ENCODE data around the gene CRTC1. TPM values are rescaled to one million over a fixed set of nuclear protein-coding genes. Genes with fewer than 3 reads are reported as not detected.

CRTC1 gene
- polyA plus RNA-seq, 6 donors from 2014 or later: 1.4 to 2.4 (median 1.4) TPM; not detected in 1

DNA sequence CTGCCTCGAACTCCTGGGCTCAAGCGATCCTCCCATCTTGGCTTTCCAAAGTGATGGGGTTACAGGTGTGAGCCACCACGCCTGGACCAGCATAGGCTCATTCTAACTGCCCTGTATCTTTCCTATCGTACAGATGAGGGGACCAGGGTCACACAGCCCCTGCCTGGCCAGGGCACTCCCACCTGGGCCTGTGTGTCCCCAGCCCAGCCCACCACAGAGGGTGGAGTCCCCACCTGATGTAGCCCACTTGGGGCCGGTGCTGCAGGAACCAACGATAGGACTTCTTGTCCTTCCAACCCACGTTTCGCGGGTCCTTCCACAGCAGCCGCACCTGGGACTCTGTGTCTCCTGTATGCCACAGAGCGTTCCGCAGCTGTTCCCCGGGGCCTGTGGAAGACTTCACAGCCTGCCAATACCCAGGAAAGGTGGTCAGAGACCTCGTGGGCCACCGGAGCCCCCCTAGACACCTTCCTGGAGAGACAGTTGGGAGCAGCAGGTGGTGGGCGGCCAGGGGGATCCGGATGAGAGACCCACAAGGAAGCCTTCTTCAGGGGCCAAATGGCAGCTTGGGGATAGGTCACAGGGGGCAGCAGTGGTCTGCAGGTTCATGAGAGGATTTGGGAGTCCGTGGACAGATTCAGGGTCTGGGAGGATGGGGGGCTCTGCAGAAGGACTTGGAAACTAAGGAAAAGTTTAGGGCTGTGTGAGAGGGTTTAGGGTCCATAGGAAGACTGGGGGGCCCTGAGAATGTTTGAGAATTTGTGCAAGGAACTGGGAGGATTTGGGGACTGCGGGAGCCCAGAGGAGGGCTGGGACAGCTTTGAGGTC lies 100.7 kb downstream of the CRTC1 start:
- peak overlapping the region in 2 of 8 donors; percentile 23 to 30 for H3K4me3 Mint-ChIP-seq
- DNase-seq: no peak
- H3K9me3 Mint-ChIP-seq: peaks cover 0 to 1% (median 0%) of the 10 kb centered on the region in 7 donors
- peak overlapping the region in 2 of 6 donors; percentile 21 to 41 for H3K27ac Mint-ChIP-seq
- no peaks in the 10 kb centered on the region for H3K36me3 Mint-ChIP-seq
- peaks cover 16 to 51% (median 49%) of the 10 kb centered on the region in 3 donors for H3K27me3 Mint-ChIP-seq
- no peak for ATAC-seq (ENCODE audit: low read depth in 2 of 2)
- H3K4me1 Mint-ChIP-seq: peaks cover 37 to 54% (median 43%) of the 10 kb centered on the region in 3 donors

DNA sequence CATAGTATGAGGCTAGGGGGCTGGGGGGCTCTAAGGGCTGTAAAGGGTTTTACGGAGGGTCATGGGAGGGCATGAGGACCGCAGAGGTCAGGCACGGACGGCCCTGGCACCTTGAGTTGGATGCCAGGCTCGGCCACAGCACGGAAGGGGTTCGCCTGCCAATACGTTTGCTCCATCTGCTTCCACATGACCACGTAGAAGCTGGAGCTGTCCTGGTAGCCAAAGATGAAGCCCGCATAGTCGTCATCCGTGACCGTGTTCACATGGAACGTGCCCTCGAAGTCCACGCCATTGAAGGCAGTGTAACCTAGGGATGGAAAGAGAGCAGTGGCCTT lies 101.3 kb downstream of the CRTC1 start:
- no peaks in the 10 kb centered on the region for H3K36me3 Mint-ChIP-seq
- DNase-seq (no peak), ATAC-seq (ENCODE audit: low read depth in 2 of 2) (no peak)
- H3K27ac Mint-ChIP-seq: peak overlapping the region in 2 of 6 donors; percentile 21 to 44
- peaks cover 42 to 59% (median 49%) of the 10 kb centered on the region in 3 donors for H3K4me1 Mint-ChIP-seq
- H3K9me3 Mint-ChIP-seq: peaks cover 0 to 1% (median 0%) of the 10 kb centered on the region in 7 donors
- H3K27me3 Mint-ChIP-seq: peaks cover 19 to 56% (median 55%) of the 10 kb centered on the region in 3 donors
- peak overlapping the region in 1 of 8 donors; percentile 23 for H3K4me3 Mint-ChIP-seq

GRCh38 chr19:18785179-18786124 lies 102.0 kb downstream of the CRTC1 start:
- H3K9me3 Mint-ChIP-seq: peaks cover 0 to 2% (median 0%) of the 10 kb centered on the region in 7 donors
- H3K27ac Mint-ChIP-seq: peak overlapping the region in 1 of 6 donors; percentile 74
- DNase-seq (peak; percentile 24), ATAC-seq (ENCODE audit: low read depth in 2 of 2) (peak; percentile 36 to 44)
- H3K36me3 Mint-ChIP-seq: peaks cover 0 to 6% of the 10 kb centered on the region in 2 donors
- H3K27me3 Mint-ChIP-seq: peaks cover 24 to 63% (median 62%) of the 10 kb centered on the region in 3 donors
- H3K4me1 Mint-ChIP-seq: peaks cover 49 to 66% (median 54%) of the 10 kb centered on the region in 3 donors
- peak overlapping the region; percentile 8 to 70 (median 60) for H3K4me3 Mint-ChIP-seq

GRCh38 chr19:18788529-18789421 lies 105.3 kb downstream of the CRTC1 start:
- H3K27ac Mint-ChIP-seq: peak overlapping the region in 4 of 6 donors; percentile 61 to 79 (median 66)
- peak overlapping the region; percentile 77 to 95 (median 91) for H3K4me3 Mint-ChIP-seq
- H3K36me3 Mint-ChIP-seq: peaks cover 0 to 9% of the 10 kb centered on the region in 2 donors
- peaks cover 37 to 88% (median 79%) of the 10 kb centered on the region in 3 donors for H3K27me3 Mint-ChIP-seq
- peaks cover 0 to 8% (median 0%) of the 10 kb centered on the region in 7 donors for H3K9me3 Mint-ChIP-seq
- ATAC-seq (ENCODE audit: low read depth in 2 of 2): no peak
- DNase-seq: no peak
- peaks cover 47 to 62% (median 53%) of the 10 kb centered on the region in 3 donors for H3K4me1 Mint-ChIP-seq

GRCh38 chr19:18789422-18789869 lies 106.0 kb downstream of the CRTC1 start:
- H3K9me3 Mint-ChIP-seq: peaks cover 0 to 8% (median 0%) of the 10 kb centered on the region in 7 donors
- H3K4me1 Mint-ChIP-seq: peaks cover 44 to 56% (median 50%) of the 10 kb centered on the region in 3 donors
- H3K36me3 Mint-ChIP-seq: peaks cover 0 to 9% of the 10 kb centered on the region in 2 donors
- peak overlapping the region; percentile 80 to 95 (median 91) for H3K4me3 Mint-ChIP-seq
- H3K27me3 Mint-ChIP-seq: peaks cover 37 to 87% (median 79%) of the 10 kb centered on the region in 3 donors
- ATAC-seq (ENCODE audit: low read depth in 2 of 2) (no peak), DNase-seq (no peak)
- H3K27ac Mint-ChIP-seq: peak overlapping the region in 2 of 6 donors; percentile 64 to 79

DNA sequence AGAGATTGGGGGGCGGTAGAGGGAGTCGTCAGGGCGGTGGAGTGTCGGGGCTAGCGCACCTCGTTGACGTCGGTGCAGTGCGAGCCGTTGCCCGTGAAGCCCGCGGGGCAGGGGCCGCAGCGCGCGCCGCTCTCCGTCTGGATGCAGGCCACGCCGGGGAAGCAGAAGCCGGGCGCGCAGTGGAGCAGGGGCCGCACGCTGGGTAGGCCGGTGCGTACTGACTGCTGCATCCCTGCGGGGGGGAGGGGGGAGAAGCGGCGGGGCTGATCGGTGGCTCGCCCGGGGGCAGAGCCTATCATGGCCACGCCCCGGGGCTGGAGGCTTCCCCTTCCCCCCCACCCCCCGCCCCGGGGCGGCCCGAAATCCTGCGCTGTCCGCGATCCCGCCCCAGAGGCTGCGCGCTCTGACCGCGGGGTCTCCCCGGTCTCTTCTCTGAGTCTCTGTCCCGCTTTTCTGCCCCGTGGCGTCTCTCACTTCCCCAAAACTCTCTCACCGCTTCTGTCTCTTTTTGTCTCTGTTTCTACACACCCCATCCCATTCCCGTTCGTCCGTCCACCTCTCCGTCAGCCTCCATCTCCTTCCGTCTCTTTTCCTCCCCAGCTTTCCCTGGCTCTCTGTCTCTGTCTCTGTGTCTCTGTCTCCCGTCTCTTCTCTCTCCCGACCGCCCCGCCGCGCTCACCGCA lies 106.5 kb downstream of the CRTC1 start:
- Mint-ChIP-seq H3K4me3 (peak overlapping the region; percentile 84 to 95 (median 94)), H3K27me3 (peaks cover 37 to 81% (median 73%) of the 10 kb centered on the region in 3 donors), H3K36me3 (peaks cover 0 to 9% of the 10 kb centered on the region in 2 donors), H3K4me1 (peaks cover 41 to 52% (median 45%) of the 10 kb centered on the region in 3 donors), H3K9me3 (peaks cover 0 to 8% (median 0%) of the 10 kb centered on the region in 7 donors), H3K27ac (peak overlapping the region in 4 of 6 donors; percentile 79 to 91 (median 82))
- DNase-seq: peak; percentile 38
- peak; percentile 53 to 66 for ATAC-seq (ENCODE audit: low read depth in 2 of 2)

- peak within 1 kb of the TSS in 5 of 6 donors; percentile 47 to 91 (median 81) for H3K27ac Mint-ChIP-seq
Measured at GRCh38 chr19:18790566-18791314, 107.3 kb downstream of the CRTC1 start, which contains the start of gene COMP. Gene COMP (minus strand): TSS chr19:18791305. CDS start chr19:18791269, 36 bp downstream.

GRCh38 chr19:18791315-18791678 lies 107.8 kb downstream of the CRTC1 start:
- Mint-ChIP-seq H3K36me3 (peaks cover 0 to 9% of the 10 kb centered on the region in 2 donors), H3K27ac (peak overlapping the region in 1 of 6 donors; percentile 47), H3K9me3 (peaks cover 0 to 8% (median 0%) of the 10 kb centered on the region in 7 donors), H3K4me1 (peaks cover 31 to 40% (median 35%) of the 10 kb centered on the region in 3 donors), H3K27me3 (peaks cover 37 to 68% (median 60%) of the 10 kb centered on the region in 3 donors), H3K4me3 (peak overlapping the region in 5 of 8 donors; percentile 34 to 95 (median 66))
- ATAC-seq (ENCODE audit: low read depth in 2 of 2) (no peak), DNase-seq (no peak)

More at GRCh38 chr19:18790566-18791314, 107.3 kb downstream of the CRTC1 start, which contains the start of gene COMP:
- peaks cover 0 to 9% of the 10 kb centered on the region in 2 donors for H3K36me3 Mint-ChIP-seq
- ATAC-seq (ENCODE audit: low read depth in 2 of 2) (peak; percentile 46 to 49), DNase-seq (no peak)
- peak within 1 kb of the TSS; percentile 84 to 95 (median 94) for H3K4me3 Mint-ChIP-seq
- H3K27me3 Mint-ChIP-seq: peaks cover 37 to 74% (median 66%) of the 10 kb centered on the region in 3 donors
- H3K4me1 Mint-ChIP-seq: peaks cover 35 to 45% (median 40%) of the 10 kb centered on the region in 3 donors
- peaks cover 0 to 8% (median 0%) of the 10 kb centered on the region in 7 donors for H3K9me3 Mint-ChIP-seq

- ATAC-seq (ENCODE audit: low read depth in 2 of 2) (no peak), DNase-seq (no peak)
- Mint-ChIP-seq H3K4me3 (peak overlapping the region in 1 of 8 donors; percentile 64), H3K9me3 (peaks cover 0 to 8% (median 0%) of the 10 kb centered on the region in 7 donors), H3K36me3 (peaks cover 0 to 9% of the 10 kb centered on the region in 2 donors), H3K4me1 (peaks cover 25 to 32% (median 25%) of the 10 kb centered on the region in 3 donors), H3K27me3 (peaks cover 36 to 64% (median 58%) of the 10 kb centered on the region in 3 donors), H3K27ac (peak overlapping the region in 1 of 6 donors; percentile 49)
Measured at GRCh38 chr19:18792661-18793060, 109.2 kb downstream of the CRTC1 start.

- H3K4me3 Mint-ChIP-seq: peak overlapping the region in 1 of 8 donors; percentile 18
- H3K27ac Mint-ChIP-seq: peak overlapping the region in 2 of 6 donors; percentile 35 to 49
- DNase-seq (no peak), ATAC-seq (ENCODE audit: low read depth in 2 of 2) (no peak)
- peaks cover 21 to 27% (median 24%) of the 10 kb centered on the region in 3 donors for H3K4me1 Mint-ChIP-seq
- H3K36me3 Mint-ChIP-seq: peaks cover 0 to 9% of the 10 kb centered on the region in 2 donors
- peaks cover 34 to 58% (median 54%) of the 10 kb centered on the region in 3 donors for H3K27me3 Mint-ChIP-seq
- peaks cover 0 to 8% (median 0%) of the 10 kb centered on the region in 7 donors for H3K9me3 Mint-ChIP-seq
Measured at GRCh38 chr19:18793144-18794028, 109.9 kb downstream of the CRTC1 start.
